PFSK-1 (cell line): Measurements from ENCODE around the gene IFT122.

Source experiments
- FOXP2 ChIP-seq: optimal IDR thresholded peaks from 2 replicates; pipeline ENCODE3; 2011; ENCODE audit warnings: borderline replicate concordance, control low read depth, inconsistent platforms; ENCODE audit not compliant: insufficient read depth; ENCODE audit errors: extremely low read length, extremely low read depth
- POLR2AphosphoS5 ChIP-seq: IDR thresholded peaks from 2 replicates; pipeline ENCODE4 v1.6.1; 2012; ENCODE audit warnings: low read depth, mild to moderate bottlenecking, control low read depth, low read length, moderate library complexity
- REST ChIP-seq, 2 experiments: IDR thresholded peaks; 2 replicates each; pipeline versions ENCODE4 v1.6.1 to v1.8.0; 2011 to 2012; ENCODE audit warnings: low read depth in 2 of 2, low read length in 2 of 2, control low read depth in 1 of 2, inconsistent platforms in 1 of 2, mild to moderate bottlenecking in 1 of 2, moderate library complexity in 1 of 2; ENCODE audit not compliant: insufficient read depth in 1 of 2
- SIN3A ChIP-seq: IDR thresholded peaks from 2 replicates; pipeline ENCODE4 v1.6.1; 2012; ENCODE audit warnings: mild to moderate bottlenecking, low read length, moderate library complexity, borderline replicate concordance; ENCODE audit not compliant: insufficient read depth
- TAF1 ChIP-seq: IDR thresholded peaks from 2 replicates; pipeline ENCODE4 v1.6.1; 2012; ENCODE audit warnings: low read length, control low read depth, borderline replicate concordance; ENCODE audit not compliant: insufficient read depth

Gene IFT122

DNA sequence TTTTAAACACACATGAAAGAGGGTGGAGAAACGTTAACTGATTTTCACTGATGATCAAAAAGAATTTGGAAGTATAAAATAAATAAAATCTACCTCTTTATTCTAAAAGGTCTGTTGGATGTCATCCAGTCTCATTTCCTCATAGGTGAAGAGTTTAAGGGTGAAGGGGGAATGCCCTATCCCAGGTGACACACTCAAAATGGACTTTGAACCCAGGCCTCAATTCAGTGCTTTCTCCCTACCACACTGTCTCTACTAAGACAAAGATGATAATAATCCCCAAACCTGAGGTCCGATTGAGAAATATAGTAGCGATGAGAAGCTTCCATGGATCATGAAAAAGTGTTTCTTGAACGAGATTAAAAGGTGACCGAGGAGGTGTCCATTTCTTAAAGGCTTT is 6.5 kb upstream of the IFT122 start:
- TF ChIP-seq SIN3A (no peak), REST (IDR thresholded peaks at IDR 0.05; ENCODE audit: insufficient read depth in 1 of 2, low read depth in 2 of 2, low read length in 2 of 2) (no peak), TAF1 (no peak), FOXP2 (no peak), POLR2AphosphoS5 (no peak)

DNA sequence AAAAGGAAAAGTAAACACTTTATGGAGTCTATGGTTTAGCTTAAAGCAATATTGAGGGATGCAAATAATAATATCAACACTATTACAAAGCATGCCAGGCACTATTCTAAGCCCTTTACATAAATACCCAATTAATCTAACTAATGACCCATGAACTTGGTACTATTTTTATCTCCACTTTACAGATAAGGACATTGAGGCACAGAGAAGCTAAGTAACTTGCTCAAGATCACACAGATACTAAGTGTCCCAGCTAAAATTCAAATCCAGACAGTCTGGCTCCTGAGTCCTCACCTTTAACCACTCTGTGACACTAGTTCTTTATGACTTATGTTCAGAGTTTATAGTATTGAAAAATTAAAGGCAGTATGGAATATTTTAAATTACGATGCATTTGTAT is 5.9 kb upstream of the IFT122 start:
- no peak for TF ChIP-seq TAF1
- TF ChIP-seq POLR2AphosphoS5, result no peak
- TF ChIP-seq FOXP2, result no peak
- TF ChIP-seq REST (IDR thresholded peaks at IDR 0.05; ENCODE audit: insufficient read depth in 1 of 2, low read depth in 2 of 2, low read length in 2 of 2), result no peak
- no peak for TF ChIP-seq SIN3A

DNA sequence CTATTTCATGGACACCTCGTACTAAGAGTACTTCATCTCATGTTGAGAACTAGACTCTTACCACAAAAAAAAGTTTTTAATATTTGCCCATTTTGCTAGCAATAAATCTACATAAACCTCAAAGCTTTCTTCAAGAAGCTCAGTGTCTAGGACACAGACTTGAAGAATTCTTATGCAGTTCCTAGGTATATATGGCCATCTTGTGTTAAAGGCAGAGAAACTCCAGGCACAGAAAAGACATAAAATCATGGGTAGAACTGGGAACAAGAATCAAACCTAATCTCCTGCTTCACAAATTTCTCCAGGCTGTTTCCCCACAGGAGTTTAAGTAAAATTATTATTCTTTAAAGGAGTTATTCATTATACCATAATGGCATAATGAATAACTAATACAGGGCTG is 4.7 kb upstream of the IFT122 start:
- TF ChIP-seq POLR2AphosphoS5 (no peak), FOXP2 (no peak), SIN3A (no peak), REST (IDR thresholded peaks at IDR 0.05; ENCODE audit: insufficient read depth in 1 of 2, low read depth in 2 of 2, low read length in 2 of 2) (no peak), TAF1 (no peak)

DNA sequence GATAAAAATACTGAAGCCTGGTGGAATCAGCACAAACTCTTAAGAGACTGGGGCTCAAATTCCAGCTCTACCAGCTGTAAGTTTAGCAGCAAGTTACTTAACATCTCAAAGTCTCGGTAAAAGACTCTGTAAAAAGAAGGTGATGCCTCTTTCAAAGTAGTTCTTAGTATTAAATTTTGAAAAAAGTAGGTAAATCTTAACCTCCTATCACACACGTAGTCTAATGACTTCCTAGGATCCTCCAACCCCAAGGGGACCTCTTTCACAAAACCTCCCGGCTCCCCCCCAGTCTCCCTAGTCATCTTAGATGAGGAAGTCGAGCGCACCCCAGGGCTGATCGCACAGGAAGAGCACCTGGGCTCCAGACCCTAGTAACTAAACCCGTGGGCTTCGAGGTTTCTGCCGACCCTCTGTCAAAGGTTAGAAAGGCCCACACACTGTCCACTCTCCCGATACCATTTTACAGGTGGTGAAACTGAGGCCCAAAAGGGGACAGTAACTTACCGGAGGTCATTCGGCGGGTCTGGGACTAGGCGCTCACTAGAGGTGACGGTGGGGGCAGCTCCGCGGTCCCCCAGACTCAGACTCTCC is 703 bp upstream of the IFT122 start:
- TF ChIP-seq TAF1 (no peak), POLR2AphosphoS5 (no peak), FOXP2 (no peak), REST (IDR thresholded peaks at IDR 0.05; ENCODE audit: insufficient read depth in 1 of 2, low read depth in 2 of 2, low read length in 2 of 2) (no peak), SIN3A (no peak)
